Mononuclear cell (primary cell): ENCODE data around the gene SBSN. TPM values are rescaled to one million over a fixed set of nuclear protein-coding genes. Genes with fewer than 3 reads are reported as not detected.

Experiments
- H3K27me3 ChIP-seq: 2 replicates; pipeline ENCODE4 v1.6.0; 2011; ENCODE audit warnings: low read length, control low read depth; ENCODE audit not compliant: insufficient read depth
- H3K4me1 ChIP-seq: 2 replicates; pipeline ENCODE4 v1.5.1; 2011; ENCODE audit warnings: mild to moderate bottlenecking, low read length, control low read depth; ENCODE audit not compliant: insufficient read depth
- H3K4me3 ChIP-seq: 2 replicates; pipeline ENCODE4 v1.5.1; 2011; ENCODE audit warnings: mild to moderate bottlenecking, low read length, moderate library complexity
- H3K9me3 ChIP-seq: 2 replicates; pipeline ENCODE4 v1.5.1; 2011; ENCODE audit warnings: low read depth, mild to moderate bottlenecking, control low read depth, low read length
- total RNA-seq: library from RNA; depleted of rRNA; stranded (reverse); fragments of >200 nt; gene quantifications from one replicate; pipeline ENCODE4 v1.2.3, GENCODE V29; 2012

The SBSN gene
- total RNA-seq, 1 donor = not detected

GRCh38 chr19:35529241-35530218 lies 1.4 kb upstream of the SBSN start:
- peaks cover 9% of the 10 kb centered on the region for H3K4me1 ChIP-seq
- peaks cover 3% of the 10 kb centered on the region for H3K27me3 ChIP-seq
- no peaks in the 10 kb centered on the region for H3K9me3 ChIP-seq
- H3K4me3 ChIP-seq = no peak overlapping the region

- no peaks in the 10 kb centered on the region for H3K27me3 ChIP-seq
- no peaks in the 10 kb centered on the region for H3K9me3 ChIP-seq
- H3K4me3 ChIP-seq = no peak overlapping the region
- H3K4me1 ChIP-seq = no peaks in the 10 kb centered on the region
Measured at GRCh38 chr19:35525873-35526272, 2.2 kb downstream of the SBSN start.

GRCh38 chr19:35524181-35524837 lies 3.8 kb downstream of the SBSN start:
- Histone ChIP-seq H3K4me3 (no peak overlapping the region), H3K4me1 (no peaks in the 10 kb centered on the region), H3K9me3 (no peaks in the 10 kb centered on the region), H3K27me3 (no peaks in the 10 kb centered on the region)

- Histone ChIP-seq H3K27me3 (no peaks in the 10 kb centered on the region), H3K4me3 (no peak overlapping the region), H3K4me1 (no peaks in the 10 kb centered on the region), H3K9me3 (no peaks in the 10 kb centered on the region)
Measured at GRCh38 chr19:35522745-35523327, 5.3 kb downstream of the SBSN start.

GRCh38 chr19:35521124-35521743 lies 6.9 kb downstream of the SBSN start:
- Histone ChIP-seq H3K4me1 (no peaks in the 10 kb centered on the region), H3K27me3 (no peaks in the 10 kb centered on the region), H3K4me3 (no peak overlapping the region)

GRCh38 chr19:35519291-35519690 lies 8.8 kb downstream of the SBSN start:
- Histone ChIP-seq H3K4me3 (no peak overlapping the region), H3K27me3 (no peaks in the 10 kb centered on the region), H3K4me1 (no peaks in the 10 kb centered on the region), H3K9me3 (no peaks in the 10 kb centered on the region)

More at GRCh38 chr19:35521124-35521743, 6.9 kb downstream of the SBSN start:
- no peaks in the 10 kb centered on the region for H3K9me3 ChIP-seq

GRCh38 chr19:35518313-35518712 lies 9.8 kb downstream of the SBSN start:
- Histone ChIP-seq H3K9me3 (no peaks in the 10 kb centered on the region), H3K4me3 (no peak overlapping the region), H3K27me3 (no peaks in the 10 kb centered on the region), H3K4me1 (no peaks in the 10 kb centered on the region)

GRCh38 chr19:35517342-35517741 lies 10.8 kb downstream of the SBSN start:
- Histone ChIP-seq H3K4me3 (no peak overlapping the region), H3K9me3 (no peaks in the 10 kb centered on the region), H3K4me1 (no peaks in the 10 kb centered on the region), H3K27me3 (no peaks in the 10 kb centered on the region)

GRCh38 chr19:35516310-35516709 lies 11.8 kb downstream of the SBSN start:
- Histone ChIP-seq H3K4me3 (no peak overlapping the region), H3K27me3 (no peaks in the 10 kb centered on the region), H3K4me1 (no peaks in the 10 kb centered on the region), H3K9me3 (no peaks in the 10 kb centered on the region)

- H3K4me1 ChIP-seq = peaks cover 14% of the 10 kb centered on the region
- peaks cover 13% of the 10 kb centered on the region for H3K27me3 ChIP-seq
- H3K9me3 ChIP-seq = no peaks in the 10 kb centered on the region
- H3K4me3 ChIP-seq = no peak overlapping the region
Measured at GRCh38 chr19:35514282-35514809, 13.8 kb downstream of the SBSN start.

- peaks cover 18% of the 10 kb centered on the region for H3K27me3 ChIP-seq
- no peaks in the 10 kb centered on the region for H3K9me3 ChIP-seq
- peaks cover 16% of the 10 kb centered on the region for H3K4me1 ChIP-seq
- H3K4me3 ChIP-seq = no peak within 1 kb of the TSS
Measured at GRCh38 chr19:35513628-35514281, 14.4 kb downstream of the SBSN start, which contains the start of gene DMKN. TSS of gene DMKN (minus strand) at chr19:35513649. CDS start at chr19:35513475, 174 bp downstream.

- no peak overlapping the region for H3K4me3 ChIP-seq
- H3K27me3 ChIP-seq = peaks cover 22% of the 10 kb centered on the region
- H3K4me1 ChIP-seq = peaks cover 16% of the 10 kb centered on the region
- H3K9me3 ChIP-seq = no peaks in the 10 kb centered on the region
Measured at GRCh38 chr19:35512831-35513627, 15.1 kb downstream of the SBSN start.

- peaks cover 16% of the 10 kb centered on the region for H3K4me1 ChIP-seq
- H3K27me3 ChIP-seq = peaks cover 22% of the 10 kb centered on the region
- no peaks in the 10 kb centered on the region for H3K9me3 ChIP-seq
- H3K4me3 ChIP-seq = no peak overlapping the region
Measured at GRCh38 chr19:35511337-35511736, 16.8 kb downstream of the SBSN start.

- Histone ChIP-seq H3K27me3 (peaks cover 22% of the 10 kb centered on the region), H3K4me3 (no peak overlapping the region)
Measured at GRCh38 chr19:35510626-35510964, 17.5 kb downstream of the SBSN start.

More at GRCh38 chr19:35510626-35510964, 17.5 kb downstream of the SBSN start:
- H3K9me3 ChIP-seq = no peaks in the 10 kb centered on the region
- H3K4me1 ChIP-seq = peaks cover 16% of the 10 kb centered on the region
